NB4 (cell line): ENCODE data around the gene CMSS1.

ENCODE experiments used
- MYC ChIP-seq: IDR thresholded peaks from 2 replicates; pipeline ENCODE4 v1.6.1; 2011; ENCODE audit warnings: low read depth, low read length
- TF ChIP-seq, protein P1 (sequence below): IDR thresholded peaks from one replicate; pipeline ENCODE4 v1.5.1; 2012; ENCODE audit warnings: low read depth, low read length

DNA sequence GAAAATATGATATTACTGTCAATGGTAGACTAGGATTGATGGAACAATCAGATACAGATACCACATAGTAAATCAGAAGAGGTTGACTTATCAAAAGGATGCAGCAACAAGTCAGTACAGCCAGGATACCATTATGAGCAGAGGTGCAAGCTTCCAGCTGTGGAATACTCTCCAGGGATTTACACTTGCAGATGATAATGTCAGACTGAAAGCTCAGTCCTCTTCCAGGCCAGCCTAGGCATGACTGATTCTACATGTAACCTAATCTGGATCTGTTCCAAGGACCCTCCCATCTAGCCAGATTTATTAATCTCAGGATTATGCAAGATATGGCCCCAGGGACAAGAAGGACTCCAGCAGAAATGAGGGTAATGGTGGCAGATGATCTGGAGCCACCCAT is 288.4 kb downstream of the CMSS1 start:
- TF ChIP-seq, protein P1, sequence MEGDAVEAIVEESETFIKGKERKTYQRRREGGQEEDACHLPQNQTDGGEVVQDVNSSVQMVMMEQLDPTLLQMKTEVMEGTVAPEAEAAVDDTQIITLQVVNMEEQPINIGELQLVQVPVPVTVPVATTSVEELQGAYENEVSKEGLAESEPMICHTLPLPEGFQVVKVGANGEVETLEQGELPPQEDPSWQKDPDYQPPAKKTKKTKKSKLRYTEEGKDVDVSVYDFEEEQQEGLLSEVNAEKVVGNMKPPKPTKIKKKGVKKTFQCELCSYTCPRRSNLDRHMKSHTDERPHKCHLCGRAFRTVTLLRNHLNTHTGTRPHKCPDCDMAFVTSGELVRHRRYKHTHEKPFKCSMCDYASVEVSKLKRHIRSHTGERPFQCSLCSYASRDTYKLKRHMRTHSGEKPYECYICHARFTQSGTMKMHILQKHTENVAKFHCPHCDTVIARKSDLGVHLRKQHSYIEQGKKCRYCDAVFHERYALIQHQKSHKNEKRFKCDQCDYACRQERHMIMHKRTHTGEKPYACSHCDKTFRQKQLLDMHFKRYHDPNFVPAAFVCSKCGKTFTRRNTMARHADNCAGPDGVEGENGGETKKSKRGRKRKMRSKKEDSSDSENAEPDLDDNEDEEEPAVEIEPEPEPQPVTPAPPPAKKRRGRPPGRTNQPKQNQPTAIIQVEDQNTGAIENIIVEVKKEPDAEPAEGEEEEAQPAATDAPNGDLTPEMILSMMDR: no peak
- TF ChIP-seq MYC: no peak
